ENCODE measurements around the gene TM9SF1. TPM values are rescaled to one million over a fixed set of nuclear protein-coding genes. Genes with fewer than 3 reads are reported as not detected.

The TM9SF1 gene
- total RNA-seq, 2 experiments from 2014 or later = 12.9 to 13.0 TPM

DNA sequence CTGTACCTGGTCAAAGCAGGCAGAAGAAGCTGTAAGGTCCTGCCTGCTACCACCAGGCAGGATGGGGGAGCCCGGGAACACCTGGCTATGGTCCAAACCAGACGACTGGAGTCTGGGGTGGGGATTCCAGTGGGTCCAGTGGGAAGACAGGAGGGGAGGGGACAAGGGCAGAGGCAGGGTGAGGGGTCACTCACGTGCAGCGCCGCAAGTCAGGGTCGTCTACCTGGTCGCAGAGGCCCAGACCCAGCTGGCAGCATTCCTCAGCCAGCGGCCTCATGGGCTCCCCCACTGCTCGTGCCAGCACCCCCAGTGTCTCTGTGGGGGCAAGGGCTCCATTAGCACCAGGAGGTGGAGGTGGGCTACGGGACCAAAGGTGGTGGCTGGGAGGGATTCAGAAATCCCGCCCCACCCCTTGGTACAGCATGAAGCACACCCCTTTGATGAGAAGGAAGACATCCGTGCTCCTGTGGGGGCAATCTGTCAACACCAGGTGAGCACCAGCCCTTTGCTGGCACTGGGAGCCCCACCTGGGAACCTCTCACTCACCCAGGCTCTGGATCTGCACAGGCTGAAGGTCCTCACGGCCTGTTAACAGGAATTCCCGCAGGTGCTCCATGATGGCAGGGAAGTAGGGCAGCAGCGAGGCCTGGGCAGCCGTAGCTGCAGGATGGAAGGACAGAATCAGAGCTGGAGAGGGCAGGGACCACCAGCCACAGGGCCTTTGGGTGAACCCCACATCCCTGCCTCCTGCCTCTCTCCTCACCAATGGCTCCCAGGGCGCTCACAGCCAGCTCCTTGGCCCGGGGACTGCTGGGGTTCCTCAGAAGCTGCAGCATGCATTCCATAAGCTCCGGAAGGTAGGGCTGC, 10.9 kb downstream of the TM9SF1 start:
- Mint-ChIP-seq H3K9me3 (no peaks in the 10 kb centered on the region), H3K4me3 (no peak overlapping the region), H3K36me3 (ENCODE audit: low read depth) (peaks cover 72% of the 10 kb centered on the region), H3K27ac (peak overlapping the region; percentile 17), H3K27me3 (no peaks in the 10 kb centered on the region), H3K4me1 (ENCODE audit: low read depth) (peaks cover 24% of the 10 kb centered on the region)
- Histone ChIP-seq H3K4me3 (ENCODE audit: low read length) (no peak overlapping the region), H3K9me3 (ENCODE audit: control insufficient read depth in 1 of 2, insufficient read depth in 1 of 2, low read length in 2 of 2) (no peaks in the 10 kb centered on the region), H3K27me3 (ENCODE audit: control insufficient read depth in 1 of 2, insufficient read depth in 2 of 2, low read length in 2 of 2) (no peaks in the 10 kb centered on the region), H3K27ac (ENCODE audit: low read depth in 1 of 2, low read length in 2 of 2) (no peak overlapping the region), H3K36me3 (ENCODE audit: insufficient read depth, low read length) (peaks cover 76% of the 10 kb centered on the region), H3K4me1 (ENCODE audit: insufficient read depth, low read length) (peaks cover 31% of the 10 kb centered on the region)
- ATAC-seq (ENCODE audit: poor library complexity) (no peak), DNase-seq (no peak)
- intact Hi-C loops (cut with DNase I, micrococcal nuclease) = no loop called here
- ChIA-PET POLR2A (interaction anchor here (0.5 to 7.4 kb wide), 4 partner anchors 11 to 551 kb away, joined by 3 to 85 read pairs (median 8); partner anchors contain the start of genes DCAF11, IRF9, NRL and TM9SF1), CTCF (no interaction called here)
- no peak for TF ChIP-seq CTCF (IDR thresholded peaks at IDR 0.05)

DNA sequence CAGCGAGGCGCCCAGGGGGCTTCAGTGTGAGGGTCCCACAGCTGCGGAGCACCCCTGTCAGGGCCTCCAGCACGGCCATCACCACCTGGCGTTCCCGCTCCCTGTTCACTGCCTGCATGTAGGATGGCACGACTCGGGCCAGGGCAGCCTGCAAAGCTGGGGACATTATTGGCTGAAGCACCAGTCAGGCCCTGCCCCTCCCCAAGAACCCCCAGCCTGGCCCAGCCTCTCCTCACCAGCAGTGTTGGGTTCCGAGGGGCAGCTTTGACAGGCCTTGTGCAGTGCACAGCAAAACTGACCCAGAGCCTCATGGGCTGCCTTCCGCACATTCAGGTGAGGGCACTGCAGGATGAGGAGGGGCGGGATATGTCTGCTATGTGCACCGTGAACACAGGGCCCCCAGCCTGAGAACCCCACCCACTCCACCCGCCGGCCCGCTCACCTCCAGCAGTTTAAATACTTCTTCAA, 12.2 kb downstream of the TM9SF1 start:
- no peaks in the 10 kb centered on the region for H3K27me3 Mint-ChIP-seq
- CTCF ChIA-PET = no interaction called here
- H3K27ac Mint-ChIP-seq = no peak overlapping the region
- Histone ChIP-seq H3K4me3 (ENCODE audit: low read length) (no peak overlapping the region), H3K9me3 (ENCODE audit: control insufficient read depth in 1 of 2, insufficient read depth in 1 of 2, low read length in 2 of 2) (no peaks in the 10 kb centered on the region), H3K4me1 (ENCODE audit: insufficient read depth, low read length) (peaks cover 18% of the 10 kb centered on the region), H3K36me3 (ENCODE audit: insufficient read depth, low read length) (peaks cover 89% of the 10 kb centered on the region), H3K27ac (ENCODE audit: low read depth in 1 of 2, low read length in 2 of 2) (no peak overlapping the region), H3K27me3 (ENCODE audit: control insufficient read depth in 1 of 2, insufficient read depth in 2 of 2, low read length in 2 of 2) (no peaks in the 10 kb centered on the region)
- H3K36me3 Mint-ChIP-seq (ENCODE audit: low read depth) = peaks cover 78% of the 10 kb centered on the region
- ATAC-seq (ENCODE audit: poor library complexity) = no peak
- intact Hi-C loops (cut with DNase I, micrococcal nuclease) = no loop called here
- TF ChIP-seq CTCF (IDR thresholded peaks at IDR 0.05) = no peak
- DNase-seq = no peak
- no peak overlapping the region for H3K4me3 Mint-ChIP-seq
- POLR2A ChIA-PET = interaction anchor here (1.1 kb wide), 2 partner anchors 13 to 22 kb away, joined by 3 read pairs; partner anchors contain the start of gene TM9SF1
- no peaks in the 10 kb centered on the region for H3K9me3 Mint-ChIP-seq
- peaks cover 12% of the 10 kb centered on the region for H3K4me1 Mint-ChIP-seq (ENCODE audit: low read depth)

DNA sequence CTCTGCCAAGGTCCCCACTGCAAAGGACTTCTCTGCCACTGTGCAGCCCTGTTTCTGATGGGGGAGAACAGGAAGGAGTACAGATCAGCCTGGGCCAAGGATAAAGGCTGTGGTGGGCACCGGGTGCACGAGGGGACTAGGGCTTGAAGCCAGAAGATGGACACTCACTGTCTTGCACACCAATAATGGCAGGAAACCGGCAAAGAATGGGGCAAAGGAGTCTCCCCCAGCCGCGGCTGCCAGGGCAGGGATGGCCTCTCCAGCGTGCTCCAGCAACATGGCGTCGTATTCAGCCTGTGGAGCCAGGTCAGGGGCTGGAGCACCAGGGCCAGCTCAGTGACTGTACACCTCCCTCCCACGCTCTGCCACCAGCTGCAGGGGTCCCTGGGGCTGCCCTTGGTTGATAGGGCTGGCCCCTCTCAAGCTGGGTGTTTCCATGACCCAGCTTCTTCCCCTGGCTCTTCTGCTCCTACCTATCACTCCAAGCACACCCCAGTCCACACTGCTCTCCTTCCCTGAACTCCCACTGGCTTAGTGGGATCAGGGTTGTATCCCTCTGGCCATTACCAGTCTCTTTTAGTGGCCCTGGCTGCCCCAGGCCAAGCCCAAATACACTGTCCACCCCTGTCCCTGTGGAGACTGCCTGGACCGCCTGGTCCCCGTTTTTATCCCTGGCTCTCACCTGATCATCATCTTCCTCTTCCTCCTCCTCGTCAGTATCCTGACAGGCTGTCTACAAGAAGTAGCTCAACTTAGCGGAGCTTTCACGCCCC, 12.9 kb downstream of the TM9SF1 start:
- DNase-seq (no peak), ATAC-seq (ENCODE audit: poor library complexity) (no peak)
- no peaks in the 10 kb centered on the region for H3K27me3 ChIP-seq (ENCODE audit: control insufficient read depth in 1 of 2, insufficient read depth in 2 of 2, low read length in 2 of 2)
- no peak overlapping the region for H3K4me3 ChIP-seq (ENCODE audit: low read length)
- Mint-ChIP-seq H3K27ac (peak overlapping the region; percentile 42), H3K9me3 (no peaks in the 10 kb centered on the region), H3K4me3 (no peak overlapping the region), H3K36me3 (ENCODE audit: low read depth) (peaks cover 83% of the 10 kb centered on the region), H3K27me3 (no peaks in the 10 kb centered on the region), H3K4me1 (ENCODE audit: low read depth) (peaks cover 4% of the 10 kb centered on the region)
- peaks cover 96% of the 10 kb centered on the region for H3K36me3 ChIP-seq (ENCODE audit: insufficient read depth, low read length)
- TF ChIP-seq CTCF (IDR thresholded peaks at IDR 0.05) = no peak
- intact Hi-C loops (cut with DNase I, micrococcal nuclease) = no loop called here
- CTCF ChIA-PET = no interaction called here
- no peak overlapping the region for H3K27ac ChIP-seq (ENCODE audit: low read depth in 1 of 2, low read length in 2 of 2)
- POLR2A ChIA-PET = interaction anchor here (1.1 kb wide), 2 partner anchors 13 to 22 kb away, joined by 3 read pairs; partner anchors contain the start of gene TM9SF1
- peaks cover 11% of the 10 kb centered on the region for H3K4me1 ChIP-seq (ENCODE audit: insufficient read depth, low read length)
- H3K9me3 ChIP-seq (ENCODE audit: control insufficient read depth in 1 of 2, insufficient read depth in 1 of 2, low read length in 2 of 2) = no peaks in the 10 kb centered on the region
